HepG2 (cell line): ENCODE data around the gene TMEM165. TPM values are rescaled to one million over a fixed set of nuclear protein-coding genes. Genes with fewer than 3 reads are reported as not detected.

Experiments used
- AFF4 ChIP-seq: sonication (generic); formaldehyde crosslinking; IDR thresholded peaks from 2 replicates; pipeline ENCODE4 v1.4.0; 2020; ENCODE audit warnings: missing genetic modification reagents
- AHR ChIP-seq: IDR thresholded peaks from 2 replicates; pipeline ENCODE4 v1.6.1; 2018; ENCODE audit warnings: missing genetic modification reagents, missing compliant biosample characterization
- GATAD1 ChIP-seq: IDR thresholded peaks from 2 replicates; pipeline ENCODE4 v1.6.1; 2016; ENCODE audit warnings: missing genetic modification reagents, missing compliant biosample characterization
- KLF13 ChIP-seq: sonication (generic); formaldehyde crosslinking; IDR thresholded peaks from 2 replicates; pipeline ENCODE4 v1.4.0; 2020; ENCODE audit warnings: mild to moderate bottlenecking, missing genetic modification reagents
- KLF9 ChIP-seq: IDR thresholded peaks from 2 replicates; pipeline ENCODE4 v1.6.1; 2016; ENCODE audit warnings: low read depth
- MAFF ChIP-seq: IDR thresholded peaks from 2 replicates; pipeline ENCODE4 v1.6.1; 2011; ENCODE audit warnings: low read depth, low read length, improper control_type of control experiment
- MTF2 ChIP-seq: sonication (generic); formaldehyde crosslinking; IDR thresholded peaks from 2 replicates; pipeline ENCODE4 v1.5.0; 2020; ENCODE audit warnings: missing genetic modification reagents, borderline replicate concordance
- SOX6 ChIP-seq, 2 experiments: fragments of 450-650 bp in 1 of 2; sonication (generic) in 1 of 2; formaldehyde crosslinking in 1 of 2; IDR thresholded peaks; 2 replicates each; pipeline versions ENCODE4 v1.4.0 to v1.6.1; 2017 to 2020; ENCODE audit warnings: antibody characterized with exemption in 1 of 2, mild to moderate bottlenecking in 1 of 2, missing genetic modification reagents in 1 of 2
- ZBTB14 ChIP-seq: sonication (generic); formaldehyde crosslinking; IDR thresholded peaks from 2 replicates; pipeline ENCODE4 v1.4.0; 2020; ENCODE audit warnings: missing genetic modification reagents
- ZFP82 ChIP-seq: sonication (generic); formaldehyde crosslinking; IDR thresholded peaks from 2 replicates; pipeline ENCODE4 v1.5.1; 2020; ENCODE audit warnings: mild to moderate bottlenecking, missing genetic modification reagents, borderline replicate concordance
- ZNF335 ChIP-seq: sonication (generic); formaldehyde crosslinking; IDR thresholded peaks from 2 replicates; pipeline ENCODE4 v1.4.0; 2020; ENCODE audit warnings: missing genetic modification reagents
- ZNF670 ChIP-seq: sonication (generic); formaldehyde crosslinking; IDR thresholded peaks from 2 replicates; pipeline ENCODE4 v1.8.0; 2022; ENCODE audit warnings: mild to moderate bottlenecking, missing genetic modification reagents, borderline replicate concordance
- ZNF687 ChIP-seq: sonication (generic); formaldehyde crosslinking; IDR thresholded peaks from 2 replicates; pipeline ENCODE4 v1.5.1; 2020; ENCODE audit warnings: mild to moderate bottlenecking, missing genetic modification reagents, moderate library complexity
- polyA plus RNA-seq, 8 experiments: library from polyadenylated mRNA; depleted of rRNA in 3 of 8; stranded (reverse) in 7 of 8; unstranded in 1 of 8; fragments of >200 nt; fragmentation: Illumina TruSeq in 4 of 8; extraction: Trizol in 4 of 8; gene quantifications; 2 replicates each; pipeline versions ENCODE4 v1.2.1 to v1.2.3, GENCODE V29; 2011 to 2016; ENCODE audit warnings: low read depth in 4 of 8, missing spikeins in 1 of 8, mixed read lengths in 1 of 8; ENCODE audit not compliant: insufficient read depth in 1 of 8
- total RNA-seq, 5 experiments: library from RNA; depleted of rRNA; stranded (reverse); fragments of >200 nt; fragmentation: Illumina TruSeq; extraction: Trizol; gene quantifications; 2 replicates each; pipeline ENCODE4 v1.2.3, GENCODE V29; 2016; ENCODE audit warnings: low read depth in 1 of 5
- TF ChIP-seq, protein P1 (sequence below): sonication (generic); formaldehyde crosslinking; IDR thresholded peaks from 2 replicates; pipeline ENCODE4 v1.8.0; 2022; ENCODE audit warnings: missing genetic modification reagents, low read depth, mild to moderate bottlenecking, borderline replicate concordance
- TF ChIP-seq, protein P2 (sequence below): sonication (generic); formaldehyde crosslinking; IDR thresholded peaks from 2 replicates; pipeline ENCODE4 v1.5.1; 2020; ENCODE audit warnings: mild to moderate bottlenecking, missing genetic modification reagents

TMEM165 gene
- total and polyA plus RNA-seq, 2 of the 13 experiments (the other 11 are each of a cell fraction or from before 2014, with no cell fraction given): 54.6 to 103 TPM

- TF ChIP-seq ZNF687 (CRISPR knock-in tag) (peak; percentile 94), ZNF335 (no peak), MTF2 (CRISPR knock-in tag) (no peak; the same call in 1 of the 2 replicates), AFF4 (CRISPR knock-in tag) (no peak), ZFP82 (CRISPR knock-in tag) (no peak; the same call in 1 of the 2 replicates), AHR (CRISPR knock-in tag) (no peak), MAFF (no peak), ZBTB14 (CRISPR knock-in tag) (peak; percentile 87), KLF9 (no peak), ZNF670 (no peak), SOX6 (IDR thresholded peaks at IDR 0.05) (no peak), SOX6 (CRISPR knock-in tag; IDR thresholded peaks at IDR 0.05) (peak; percentile 25; the same call in 1 of the 2 replicates), GATAD1 (CRISPR knock-in tag) (no peak), KLF13 (CRISPR knock-in tag) (no peak)
- TF ChIP-seq, protein P1, sequence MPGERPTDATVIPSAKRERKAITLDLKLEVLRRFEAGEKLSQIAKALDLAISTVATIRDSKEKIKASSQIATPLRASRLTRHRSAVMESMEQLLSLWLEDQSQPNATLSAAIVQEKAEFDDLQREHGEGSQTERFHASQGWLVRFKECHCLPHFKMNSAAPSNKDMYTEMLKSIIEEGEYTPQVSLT (CRISPR knock-in tag): no peak
- TF ChIP-seq, protein P2, sequence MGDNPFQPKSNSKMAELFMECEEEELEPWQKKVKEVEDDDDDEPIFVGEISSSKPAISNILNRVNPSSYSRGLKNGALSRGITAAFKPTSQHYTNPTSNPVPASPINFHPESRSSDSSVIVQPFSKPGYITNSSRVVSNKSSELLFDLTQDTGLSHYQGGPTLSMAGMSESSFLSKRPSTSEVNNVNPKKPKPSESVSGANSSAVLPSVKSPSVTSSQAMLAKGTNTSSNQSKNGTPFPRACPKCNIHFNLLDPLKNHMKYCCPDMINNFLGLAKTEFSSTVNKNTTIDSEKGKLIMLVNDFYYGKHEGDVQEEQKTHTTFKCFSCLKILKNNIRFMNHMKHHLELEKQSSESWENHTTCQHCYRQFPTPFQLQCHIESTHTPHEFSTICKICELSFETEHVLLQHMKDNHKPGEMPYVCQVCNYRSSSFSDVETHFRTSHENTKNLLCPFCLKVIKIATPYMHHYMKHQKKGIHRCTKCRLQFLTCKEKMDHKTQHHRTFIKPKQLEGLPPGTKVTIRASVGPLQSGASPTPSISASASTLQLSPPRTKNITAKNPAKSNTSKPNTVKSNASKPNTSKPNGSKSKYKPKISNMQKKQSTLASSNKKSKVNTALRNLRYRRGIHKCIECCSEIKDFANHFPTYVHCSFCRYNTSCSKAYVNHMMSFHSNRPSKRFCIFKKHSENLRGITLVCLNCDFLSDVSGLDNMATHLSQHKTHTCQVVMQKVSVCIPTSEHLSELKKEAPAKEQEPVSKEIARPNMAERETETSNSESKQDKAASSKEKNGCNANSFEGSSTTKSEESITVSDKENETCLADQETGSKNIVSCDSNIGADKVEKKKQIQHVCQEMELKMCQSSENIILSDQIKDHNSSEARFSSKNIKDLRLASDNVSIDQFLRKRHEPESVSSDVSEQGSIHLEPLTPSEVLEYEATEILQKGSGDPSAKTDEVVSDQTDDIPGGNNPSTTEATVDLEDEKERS (CRISPR knock-in tag): no peak
These were observed 49.5 kb upstream of the TMEM165 start, which contains the start of gene SRD5A3 (continued) for GRCh38 chr4:55345980-55346850.
